ENCODE measurements around the gene SNAPIN.

Gene SNAPIN

GRCh38 chr1:153616144-153616916 is 42.2 kb upstream of the SNAPIN start, which contains the start of gene S100A14:
TSS of gene S100A14 (minus strand) at chr1:153616325. CDS start at chr1:153615858, 467 bp downstream.
- Mint-ChIP-seq H3K4me3 (no peak within 1 kb of the TSS), H3K27me3 (no peaks in the 10 kb centered on the region), H3K4me1 (no peaks in the 10 kb centered on the region), H3K36me3 (no peaks in the 10 kb centered on the region), H3K9me3 (no peaks in the 10 kb centered on the region), H3K27ac (no peak within 1 kb of the TSS)
- no peak for ATAC-seq (ENCODE audit: low read depth)
- DNase-seq (ENCODE audit: low spot score in 2 of 2): no peak

GRCh38 chr1:153616917-153617311 is 41.6 kb upstream of the SNAPIN start:
- no peaks in the 10 kb centered on the region for H3K36me3 Mint-ChIP-seq

DNA sequence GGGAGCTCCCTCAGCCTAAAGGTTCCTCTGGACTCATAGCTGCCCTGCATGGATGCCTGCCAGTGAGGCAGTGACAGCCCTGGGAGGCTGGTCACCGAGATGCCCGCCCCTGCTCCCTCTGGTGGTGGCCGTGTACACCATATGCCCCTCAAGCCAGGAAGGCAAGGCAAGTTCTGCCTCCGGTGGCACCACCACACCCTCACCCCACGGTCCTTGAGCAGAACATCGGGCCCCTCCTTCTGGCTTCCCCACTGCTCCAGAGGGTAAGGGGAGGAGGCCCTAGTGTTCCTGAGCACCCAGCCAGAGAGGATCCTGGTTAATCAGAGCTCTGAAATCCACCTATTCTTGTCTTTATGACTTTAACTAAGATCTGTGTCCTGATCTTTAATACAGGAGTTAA is 40.8 kb upstream of the SNAPIN start:
- Mint-ChIP-seq H3K27ac (no peak overlapping the region), H3K4me3 (no peak overlapping the region), H3K4me1 (no peaks in the 10 kb centered on the region), H3K36me3 (no peaks in the 10 kb centered on the region), H3K9me3 (no peaks in the 10 kb centered on the region), H3K27me3 (no peaks in the 10 kb centered on the region)
- ATAC-seq (ENCODE audit: low read depth) (peak; percentile 98), DNase-seq (ENCODE audit: low spot score in 2 of 2) (peak; percentile 58)

More at GRCh38 chr1:153616917-153617311, 41.6 kb upstream of the SNAPIN start:
- ATAC-seq (ENCODE audit: low read depth): no peak
- Mint-ChIP-seq H3K27ac (no peak overlapping the region), H3K27me3 (no peaks in the 10 kb centered on the region), H3K9me3 (no peaks in the 10 kb centered on the region), H3K4me3 (no peak overlapping the region), H3K4me1 (no peaks in the 10 kb centered on the region)
- no peak for DNase-seq (ENCODE audit: low spot score in 2 of 2)

- DNase-seq (ENCODE audit: low spot score in 2 of 2) (no peak), ATAC-seq (ENCODE audit: low read depth) (no peak)
- Mint-ChIP-seq H3K27me3 (no peaks in the 10 kb centered on the region), H3K9me3 (no peaks in the 10 kb centered on the region), H3K4me1 (peaks cover 3% of the 10 kb centered on the region), H3K4me3 (no peak overlapping the region), H3K36me3 (no peaks in the 10 kb centered on the region), H3K27ac (no peak overlapping the region)
Measured at GRCh38 chr1:153619171-153619570, 39.3 kb upstream of the SNAPIN start.

- Mint-ChIP-seq H3K27ac (peak overlapping the region; percentile 35), H3K4me3 (no peak overlapping the region), H3K36me3 (no peaks in the 10 kb centered on the region), H3K27me3 (no peaks in the 10 kb centered on the region), H3K9me3 (no peaks in the 10 kb centered on the region), H3K4me1 (peaks cover 15% of the 10 kb centered on the region)
- DNase-seq (ENCODE audit: low spot score in 2 of 2) (no peak), ATAC-seq (ENCODE audit: low read depth) (no peak)
Measured at GRCh38 chr1:153623101-153623500, 35.4 kb upstream of the SNAPIN start.

GRCh38 chr1:153624965-153625611 is 33.4 kb upstream of the SNAPIN start:
- Mint-ChIP-seq H3K9me3 (no peaks in the 10 kb centered on the region), H3K4me1 (peaks cover 25% of the 10 kb centered on the region), H3K4me3 (no peak overlapping the region), H3K36me3 (no peaks in the 10 kb centered on the region), H3K27ac (no peak overlapping the region), H3K27me3 (no peaks in the 10 kb centered on the region)
- no peak for ATAC-seq (ENCODE audit: low read depth)
- no peak for DNase-seq (ENCODE audit: low spot score in 2 of 2)

GRCh38 chr1:153626477-153626903 is 32.0 kb upstream of the SNAPIN start:
- Mint-ChIP-seq H3K4me1 (peaks cover 25% of the 10 kb centered on the region), H3K36me3 (no peaks in the 10 kb centered on the region)

GRCh38 chr1:153626904-153627714 is 31.4 kb upstream of the SNAPIN start, which contains the start of gene S100A13:
TSS of gene S100A13 (minus strand) at chr1:153627505. CDS start at chr1:153626472, 1,033 bp downstream.
- Mint-ChIP-seq H3K9me3 (no peaks in the 10 kb centered on the region), H3K4me1 (peaks cover 25% of the 10 kb centered on the region), H3K27me3 (no peaks in the 10 kb centered on the region), H3K27ac (peak within 1 kb of the TSS; percentile 7), H3K4me3 (peak within 1 kb of the TSS; percentile 71), H3K36me3 (no peaks in the 10 kb centered on the region)
- ATAC-seq (ENCODE audit: low read depth) (peak; percentile 43), DNase-seq (ENCODE audit: low spot score in 2 of 2) (no peak)

More at GRCh38 chr1:153626477-153626903, 32.0 kb upstream of the SNAPIN start:
- Mint-ChIP-seq H3K27ac (no peak overlapping the region), H3K27me3 (no peaks in the 10 kb centered on the region), H3K4me3 (no peak overlapping the region), H3K9me3 (no peaks in the 10 kb centered on the region)
- DNase-seq (ENCODE audit: low spot score in 2 of 2) (no peak), ATAC-seq (ENCODE audit: low read depth) (no peak)

GRCh38 chr1:153627715-153628626 is 30.5 kb upstream of the SNAPIN start, which contains the start of gene S100A1:
TSS of gene S100A1 (plus strand) at chr1:153628434. CDS start at chr1:153630522, 2,088 bp downstream.
- H3K27ac Mint-ChIP-seq: peak within 1 kb of the TSS; percentile 46
- DNase-seq (ENCODE audit: low spot score in 2 of 2): no peak
- H3K4me3 Mint-ChIP-seq: peak within 1 kb of the TSS; percentile 71
- H3K36me3 Mint-ChIP-seq: no peaks in the 10 kb centered on the region
- ATAC-seq (ENCODE audit: low read depth): no peak
- peaks cover 26% of the 10 kb centered on the region for H3K4me1 Mint-ChIP-seq
- no peaks in the 10 kb centered on the region for H3K27me3 Mint-ChIP-seq
- no peaks in the 10 kb centered on the region for H3K9me3 Mint-ChIP-seq

GRCh38 chr1:153628638-153629342 is 29.7 kb upstream of the SNAPIN start:
- H3K4me3 Mint-ChIP-seq: no peak overlapping the region
- ATAC-seq (ENCODE audit: low read depth) (no peak), DNase-seq (ENCODE audit: low spot score in 2 of 2) (no peak)
- peak overlapping the region; percentile 46 for H3K27ac Mint-ChIP-seq
- no peaks in the 10 kb centered on the region for H3K9me3 Mint-ChIP-seq
- no peaks in the 10 kb centered on the region for H3K27me3 Mint-ChIP-seq
- peaks cover 29% of the 10 kb centered on the region for H3K4me1 Mint-ChIP-seq
- H3K36me3 Mint-ChIP-seq: no peaks in the 10 kb centered on the region

GRCh38 chr1:153629343-153629665 is 29.2 kb upstream of the SNAPIN start:
- no peak for DNase-seq (ENCODE audit: low spot score in 2 of 2)
- no peak overlapping the region for H3K4me3 Mint-ChIP-seq
- peaks cover 31% of the 10 kb centered on the region for H3K4me1 Mint-ChIP-seq
- ATAC-seq (ENCODE audit: low read depth): no peak
- H3K27me3 Mint-ChIP-seq: no peaks in the 10 kb centered on the region
- H3K27ac Mint-ChIP-seq: peak overlapping the region; percentile 46
- H3K9me3 Mint-ChIP-seq: no peaks in the 10 kb centered on the region
- H3K36me3 Mint-ChIP-seq: peaks cover 2% of the 10 kb centered on the region

DNA sequence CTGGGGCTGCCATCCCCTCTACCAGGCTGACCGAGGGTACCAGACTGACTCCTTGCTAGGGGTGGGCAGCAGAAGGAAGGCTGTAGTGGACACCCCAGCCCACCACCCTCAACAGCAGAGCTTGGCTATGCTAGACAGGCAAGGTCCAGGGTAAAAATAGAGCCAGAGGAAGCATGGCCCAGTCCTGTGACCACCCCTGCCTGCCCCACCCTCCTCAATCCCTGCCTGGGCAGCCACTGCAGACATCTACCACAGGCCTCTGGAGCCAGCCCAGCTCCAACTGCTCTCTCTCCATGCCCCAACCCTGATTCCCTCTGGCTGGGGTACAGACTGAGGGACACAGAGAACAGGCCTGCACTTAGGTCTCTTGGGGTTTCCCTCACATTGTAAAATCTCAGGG is 28.5 kb upstream of the SNAPIN start:
- H3K27ac Mint-ChIP-seq: no peak overlapping the region
- H3K27me3 Mint-ChIP-seq: no peaks in the 10 kb centered on the region
- no peaks in the 10 kb centered on the region for H3K9me3 Mint-ChIP-seq
- no peak overlapping the region for H3K4me3 Mint-ChIP-seq
- ATAC-seq (ENCODE audit: low read depth): no peak
- H3K36me3 Mint-ChIP-seq: peaks cover 3% of the 10 kb centered on the region
- DNase-seq (ENCODE audit: low spot score in 2 of 2): no peak
- peaks cover 32% of the 10 kb centered on the region for H3K4me1 Mint-ChIP-seq

DNA sequence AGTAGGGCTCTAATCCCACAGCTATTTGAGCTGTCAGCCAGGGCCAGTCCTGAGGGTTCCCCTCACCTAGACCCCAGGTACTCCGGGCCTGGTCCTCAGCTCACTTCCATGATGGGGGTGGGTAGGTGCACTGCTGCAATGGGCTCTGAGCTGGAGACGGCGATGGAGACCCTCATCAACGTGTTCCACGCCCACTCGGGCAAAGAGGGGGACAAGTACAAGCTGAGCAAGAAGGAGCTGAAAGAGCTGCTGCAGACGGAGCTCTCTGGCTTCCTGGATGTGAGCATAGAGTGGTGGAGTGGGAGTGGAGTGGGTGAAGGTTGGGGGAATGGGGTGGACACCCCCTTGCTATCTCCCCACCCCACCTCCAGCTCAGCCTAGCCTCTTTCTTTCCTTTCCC is 28.1 kb upstream of the SNAPIN start:
- Mint-ChIP-seq H3K4me1 (peaks cover 32% of the 10 kb centered on the region), H3K27ac (no peak overlapping the region)

More for the DNA sequence above, 28.1 kb upstream of the SNAPIN start:
- no peak overlapping the region for H3K4me3 Mint-ChIP-seq
- ATAC-seq (ENCODE audit: low read depth) (no peak), DNase-seq (ENCODE audit: low spot score in 2 of 2) (no peak)
- no peaks in the 10 kb centered on the region for H3K9me3 Mint-ChIP-seq
- peaks cover 3% of the 10 kb centered on the region for H3K36me3 Mint-ChIP-seq
- H3K27me3 Mint-ChIP-seq: no peaks in the 10 kb centered on the region
